Measurements from ENCODE around the gene SEC11A.
"Not testable (repeated sequence)": the region's sequence is repeated elsewhere in the genome, so short reads cannot be mapped to it uniquely, and the experiment has no call there.

Gene SEC11A

GRCh38 chr15:84751721-84752120 lies 35.8 kb upstream of the SEC11A start:
- H4K8ac ChIP-seq (ENCODE audit: low read depth, low read length); H3K27ac ChIP-seq (ENCODE audit: low read depth, low read length); H2AK5ac ChIP-seq (ENCODE audit: low read length); H3K9me3 ChIP-seq (ENCODE audit: insufficient read depth, low read depth, low read length); H2BK120ac ChIP-seq (ENCODE audit: insufficient read depth, low read length, poor library complexity); H3K36me3 ChIP-seq (ENCODE audit: control insufficient read depth in 1 of 2, insufficient read depth in 2 of 2, low read length in 2 of 2); H2BK5ac ChIP-seq (ENCODE audit: low read depth, low read length, poor library complexity); H3K14ac ChIP-seq (ENCODE audit: low read length); H2BK12ac ChIP-seq (ENCODE audit: low read length); H3K9ac ChIP-seq (ENCODE audit: low read length); DNase-seq; H4K12ac ChIP-seq (ENCODE audit: low read depth, low read length); H3K4me3 ChIP-seq (ENCODE audit: low read depth, low read length); H3K4me2 ChIP-seq (ENCODE audit: low read length); H3K27me3 ChIP-seq (ENCODE audit: insufficient read depth, low read length); H2AFZ ChIP-seq (ENCODE audit: insufficient read depth, low read length, poor library complexity); H3K23ac ChIP-seq (ENCODE audit: low read length); H4K91ac ChIP-seq (ENCODE audit: low read depth, low read length); H3K4ac ChIP-seq (ENCODE audit: low read depth, low read length): not testable (repeated sequence)
- no CpG with 5 or more reads among the region's 6 CpGs for WGBS (ENCODE audit: extremely low coverage, insufficient coverage, insufficient read length)
- Histone ChIP-seq H3K79me2 (ENCODE audit: control insufficient read depth, insufficient read depth, low read length, poor library complexity) (peaks cover 42% of the 10 kb centered on the region), H3K79me1 (ENCODE audit: low read length) (peaks cover 12% of the 10 kb centered on the region), H3K18ac (ENCODE audit: low read length) (peak overlapping the region; percentile 33), H3K4me1 (ENCODE audit: control insufficient read depth in 1 of 2, insufficient read depth in 2 of 2, low read length in 2 of 2) (peaks cover 5 to 11% of the 10 kb centered on the region in 2 experiments)

- peak overlapping the region; percentile 16 for H2BK5ac ChIP-seq (ENCODE audit: low read depth, low read length, poor library complexity)
- H4K91ac ChIP-seq (ENCODE audit: low read depth, low read length), result no peak overlapping the region
- no peak overlapping the region for H3K9ac ChIP-seq (ENCODE audit: low read length)
- peaks cover 34% of the 10 kb centered on the region for H3K79me2 ChIP-seq (ENCODE audit: control insufficient read depth, insufficient read depth, low read length, poor library complexity)
- H3K27ac ChIP-seq (ENCODE audit: low read depth, low read length), result no peak overlapping the region
- no peak overlapping the region for H2AK5ac ChIP-seq (ENCODE audit: low read length)
- peaks cover 5 to 8% of the 10 kb centered on the region in 2 experiments for H3K4me1 ChIP-seq (ENCODE audit: control insufficient read depth in 1 of 2, insufficient read depth in 2 of 2, low read length in 2 of 2)
- H4K8ac ChIP-seq (ENCODE audit: low read depth, low read length), result no peak overlapping the region
- H3K4ac ChIP-seq (ENCODE audit: low read depth, low read length), result peak overlapping the region; percentile 66
- no peaks in the 10 kb centered on the region for H3K27me3 ChIP-seq (ENCODE audit: insufficient read depth, low read length)
- no peaks in the 10 kb centered on the region for H3K9me3 ChIP-seq (ENCODE audit: insufficient read depth, low read depth, low read length)
- no peak overlapping the region for H3K4me3 ChIP-seq (ENCODE audit: low read depth, low read length)
- no peak overlapping the region for H3K23ac ChIP-seq (ENCODE audit: low read length)
- H3K79me1 ChIP-seq (ENCODE audit: low read length), result peaks cover 12% of the 10 kb centered on the region
- no peak overlapping the region for H2AFZ ChIP-seq (ENCODE audit: insufficient read depth, low read length, poor library complexity)
- peaks cover 2 to 3% of the 10 kb centered on the region in 2 experiments for H3K36me3 ChIP-seq (ENCODE audit: control insufficient read depth in 1 of 2, insufficient read depth in 2 of 2, low read length in 2 of 2)
- H3K4me2 ChIP-seq (ENCODE audit: low read length), result peak overlapping the region; percentile 48
- no peak overlapping the region for H3K18ac ChIP-seq (ENCODE audit: low read length)
- no peak for DNase-seq
- no peak overlapping the region for H4K12ac ChIP-seq (ENCODE audit: low read depth, low read length)
- no CpG with 5 or more reads among the region's 2 CpGs for WGBS (ENCODE audit: extremely low coverage, insufficient coverage, insufficient read length)
- H2BK120ac ChIP-seq (ENCODE audit: insufficient read depth, low read length, poor library complexity), result no peak overlapping the region
- H2BK12ac ChIP-seq (ENCODE audit: low read length), result no peak overlapping the region
- H3K14ac ChIP-seq (ENCODE audit: low read length), result no peak overlapping the region
Observed at GRCh38 chr15:84750583-84751092, 34.7 kb upstream of the SEC11A start.

- peak in 1 of 2 donors; percentile 49 for DNase-seq
- peak overlapping the region; percentile 68 for H3K4me2 ChIP-seq (ENCODE audit: low read length)
- peak overlapping the region; percentile 94 for H3K27ac ChIP-seq (ENCODE audit: low read depth, low read length)
- H3K18ac ChIP-seq (ENCODE audit: low read length), result peak overlapping the region; percentile 87
- no peaks in the 10 kb centered on the region for H3K9me3 ChIP-seq (ENCODE audit: insufficient read depth, low read depth, low read length)
- peak overlapping the region; percentile 98 for H4K91ac ChIP-seq (ENCODE audit: low read depth, low read length)
- H3K9ac ChIP-seq (ENCODE audit: low read length), result peak overlapping the region; percentile 29
- H3K4me3 ChIP-seq (ENCODE audit: low read depth, low read length), result peak overlapping the region; percentile 93
- peaks cover 31% of the 10 kb centered on the region for H3K79me2 ChIP-seq (ENCODE audit: control insufficient read depth, insufficient read depth, low read length, poor library complexity)
- peak overlapping the region; percentile 96 for H3K14ac ChIP-seq (ENCODE audit: low read length)
- peaks cover 12% of the 10 kb centered on the region for H3K79me1 ChIP-seq (ENCODE audit: low read length)
- peaks cover 2 to 3% of the 10 kb centered on the region in 2 experiments for H3K36me3 ChIP-seq (ENCODE audit: control insufficient read depth in 1 of 2, insufficient read depth in 2 of 2, low read length in 2 of 2)
- H2BK120ac ChIP-seq (ENCODE audit: insufficient read depth, low read length, poor library complexity), result peak overlapping the region; percentile 57
- H2AFZ ChIP-seq (ENCODE audit: insufficient read depth, low read length, poor library complexity), result peak overlapping the region; percentile 1
- H3K23ac ChIP-seq (ENCODE audit: low read length), result no peak overlapping the region
- peak overlapping the region; percentile 67 for H4K8ac ChIP-seq (ENCODE audit: low read depth, low read length)
- peak overlapping the region; percentile 19 for H4K12ac ChIP-seq (ENCODE audit: low read depth, low read length)
- peak overlapping the region; percentile 66 for H3K4ac ChIP-seq (ENCODE audit: low read depth, low read length)
- no CpG with 5 or more reads among the region's 15 CpGs for WGBS (ENCODE audit: extremely low coverage, insufficient coverage, insufficient read length)
- H3K27me3 ChIP-seq (ENCODE audit: insufficient read depth, low read length), result no peaks in the 10 kb centered on the region
- H3K4me1 ChIP-seq (ENCODE audit: control insufficient read depth in 1 of 2, insufficient read depth in 2 of 2, low read length in 2 of 2), result peaks cover 5 to 8% of the 10 kb centered on the region in 2 experiments
- peak overlapping the region; percentile 44 for H2BK5ac ChIP-seq (ENCODE audit: low read depth, low read length, poor library complexity)
- peak overlapping the region; percentile 49 for H2AK5ac ChIP-seq (ENCODE audit: low read length)
- H2BK12ac ChIP-seq (ENCODE audit: low read length), result no peak overlapping the region
Observed at GRCh38 chr15:84749111-84749991, 33.4 kb upstream of the SEC11A start.

GRCh38 chr15:84748274-84749110 lies 32.6 kb upstream of the SEC11A start, which contains the start of gene ZNF592:
ZNF592 (plus strand) TSS chr15:84748592; CDS start chr15:84782676, 34,084 bp downstream.
- Histone ChIP-seq H3K14ac (ENCODE audit: low read length) (peak within 1 kb of the TSS; percentile 97), H3K4me2 (ENCODE audit: low read length) (peak within 1 kb of the TSS; percentile 91), H3K4me1 (ENCODE audit: control insufficient read depth in 1 of 2, insufficient read depth in 2 of 2, low read length in 2 of 2) (peaks cover 5 to 8% of the 10 kb centered on the region in 2 experiments), H2AK5ac (ENCODE audit: low read length) (peak within 1 kb of the TSS; percentile 49), H4K8ac (ENCODE audit: low read depth, low read length) (peak within 1 kb of the TSS; percentile 88), H2BK120ac (ENCODE audit: insufficient read depth, low read length, poor library complexity) (peak within 1 kb of the TSS; percentile 93), H3K79me2 (ENCODE audit: control insufficient read depth, insufficient read depth, low read length, poor library complexity) (peaks cover 24% of the 10 kb centered on the region), H3K27me3 (ENCODE audit: insufficient read depth, low read length) (no peaks in the 10 kb centered on the region), H4K91ac (ENCODE audit: low read depth, low read length) (peak within 1 kb of the TSS; percentile 98), H3K9me3 (ENCODE audit: insufficient read depth, low read depth, low read length) (no peaks in the 10 kb centered on the region), H3K36me3 (ENCODE audit: control insufficient read depth in 1 of 2, insufficient read depth in 2 of 2, low read length in 2 of 2) (peaks cover 0 to 2% of the 10 kb centered on the region in 2 experiments), H3K27ac (ENCODE audit: low read depth, low read length) (peak within 1 kb of the TSS; percentile 94), H4K12ac (ENCODE audit: low read depth, low read length) (peak within 1 kb of the TSS; percentile 90), H2AFZ (ENCODE audit: insufficient read depth, low read length, poor library complexity) (peak within 1 kb of the TSS; percentile 97), H3K18ac (ENCODE audit: low read length) (peak within 1 kb of the TSS; percentile 96), H2BK5ac (ENCODE audit: low read depth, low read length, poor library complexity) (peak within 1 kb of the TSS; percentile 90), H3K4me3 (ENCODE audit: low read depth, low read length) (peak within 1 kb of the TSS; percentile 93), H3K79me1 (ENCODE audit: low read length) (peaks cover 12% of the 10 kb centered on the region), H3K4ac (ENCODE audit: low read depth, low read length) (peak within 1 kb of the TSS; percentile 68), H2BK12ac (ENCODE audit: low read length) (peak within 1 kb of the TSS; percentile 76), H3K23ac (ENCODE audit: low read length) (no peak within 1 kb of the TSS), H3K9ac (ENCODE audit: low read length) (peak within 1 kb of the TSS; percentile 93)
- DNase-seq, result peak; percentile 70 to 84
- no CpG with 5 or more reads among the region's 127 CpGs for WGBS (ENCODE audit: extremely low coverage, insufficient coverage, insufficient read length)
